ENCODE data around the gene CDKN1C.

GRCh38 chr11:2888266-2888968, 2.8 kb upstream of the CDKN1C start:
- TF ChIP-seq POLR2A (IDR thresholded peaks at IDR 0.05) (no peak), CTCF (IDR thresholded peaks at IDR 0.05) (peak in 1 of 3 donors; percentile 95)
